Mesothelial cell of epicardium (in vitro differentiated cells): ENCODE results near the gene ARHGAP30. TPM values are rescaled to one million over a fixed set of nuclear protein-coding genes. Genes with fewer than 3 reads are reported as not detected.

Experiments
- DNase-seq, 2 experiments: peaks; one replicate each; pipeline ENCODE4 v3.0.0; 2021; ENCODE audit warnings: low spot score in 2 of 2; ENCODE audit not compliant: unreplicated experiment in 2 of 2
- H3K27ac Mint-ChIP-seq: 2 replicates; pipeline ENCODE4 v1.8.0; 2021; ENCODE audit warnings: mixed read lengths
- H3K27me3 Mint-ChIP-seq: 2 replicates; pipeline ENCODE4 v1.8.0; 2021; ENCODE audit warnings: low read depth, mixed read lengths
- H3K36me3 Mint-ChIP-seq: 2 replicates; pipeline ENCODE4 v1.8.0; 2021; ENCODE audit warnings: mixed read lengths
- H3K4me1 Mint-ChIP-seq: 2 replicates; pipeline ENCODE4 v1.8.0; 2021; ENCODE audit warnings: mixed read lengths
- H3K4me3 Mint-ChIP-seq: 2 replicates; pipeline ENCODE4 v1.8.0; 2021; ENCODE audit warnings: mild to moderate bottlenecking, moderate library complexity, mixed read lengths
- H3K9me3 Mint-ChIP-seq: 2 replicates; pipeline ENCODE4 v1.8.0; 2021; ENCODE audit warnings: mixed read lengths
- total RNA-seq: library from RNA; stranded (reverse); gene quantifications from 3 replicates; pipeline ENCODE4 v1.2.1, GENCODE V29; 2021
- TF ChIP-seq, protein P1 (sequence below): fragments of 200-600 bp; sonication (generic); IDR thresholded peaks from one replicate; pipeline ENCODE4 v1.5.0; 2021; ENCODE audit warnings: antibody characterized with exemption; ENCODE audit not compliant: unreplicated experiment

ARHGAP30 gene
- total RNA-seq, 1 donor from 2014 or later, result 1.6 TPM

DNA sequence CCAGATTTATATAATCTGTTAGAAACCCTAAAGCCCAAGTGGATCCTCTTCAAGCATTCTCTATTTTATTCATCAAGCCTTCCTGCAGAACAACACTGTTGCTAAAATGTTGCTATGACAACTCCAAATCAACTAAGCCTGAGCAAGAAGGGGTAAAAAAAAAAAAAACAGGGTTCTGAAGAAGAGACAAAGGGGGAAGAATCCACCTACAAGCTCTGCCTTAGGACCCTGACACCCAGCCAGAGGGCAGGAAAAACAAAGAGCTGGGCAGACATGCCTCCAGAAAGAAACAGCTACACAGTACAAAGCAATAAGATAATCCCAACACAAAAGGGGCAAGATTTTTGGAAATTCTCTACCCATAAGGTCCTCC lies 25.2 kb downstream of the ARHGAP30 start:
- Mint-ChIP-seq H3K4me1 (peaks cover 23% of the 10 kb centered on the region), H3K4me3 (peak overlapping the region; percentile 91), H3K27me3 (no peaks in the 10 kb centered on the region), H3K27ac (peak overlapping the region; percentile 100), H3K36me3 (peaks cover 47% of the 10 kb centered on the region), H3K9me3 (peaks cover 24% of the 10 kb centered on the region)
- TF ChIP-seq, protein P1, sequence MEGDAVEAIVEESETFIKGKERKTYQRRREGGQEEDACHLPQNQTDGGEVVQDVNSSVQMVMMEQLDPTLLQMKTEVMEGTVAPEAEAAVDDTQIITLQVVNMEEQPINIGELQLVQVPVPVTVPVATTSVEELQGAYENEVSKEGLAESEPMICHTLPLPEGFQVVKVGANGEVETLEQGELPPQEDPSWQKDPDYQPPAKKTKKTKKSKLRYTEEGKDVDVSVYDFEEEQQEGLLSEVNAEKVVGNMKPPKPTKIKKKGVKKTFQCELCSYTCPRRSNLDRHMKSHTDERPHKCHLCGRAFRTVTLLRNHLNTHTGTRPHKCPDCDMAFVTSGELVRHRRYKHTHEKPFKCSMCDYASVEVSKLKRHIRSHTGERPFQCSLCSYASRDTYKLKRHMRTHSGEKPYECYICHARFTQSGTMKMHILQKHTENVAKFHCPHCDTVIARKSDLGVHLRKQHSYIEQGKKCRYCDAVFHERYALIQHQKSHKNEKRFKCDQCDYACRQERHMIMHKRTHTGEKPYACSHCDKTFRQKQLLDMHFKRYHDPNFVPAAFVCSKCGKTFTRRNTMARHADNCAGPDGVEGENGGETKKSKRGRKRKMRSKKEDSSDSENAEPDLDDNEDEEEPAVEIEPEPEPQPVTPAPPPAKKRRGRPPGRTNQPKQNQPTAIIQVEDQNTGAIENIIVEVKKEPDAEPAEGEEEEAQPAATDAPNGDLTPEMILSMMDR, result no peak
- DNase-seq, result no peak

DNA sequence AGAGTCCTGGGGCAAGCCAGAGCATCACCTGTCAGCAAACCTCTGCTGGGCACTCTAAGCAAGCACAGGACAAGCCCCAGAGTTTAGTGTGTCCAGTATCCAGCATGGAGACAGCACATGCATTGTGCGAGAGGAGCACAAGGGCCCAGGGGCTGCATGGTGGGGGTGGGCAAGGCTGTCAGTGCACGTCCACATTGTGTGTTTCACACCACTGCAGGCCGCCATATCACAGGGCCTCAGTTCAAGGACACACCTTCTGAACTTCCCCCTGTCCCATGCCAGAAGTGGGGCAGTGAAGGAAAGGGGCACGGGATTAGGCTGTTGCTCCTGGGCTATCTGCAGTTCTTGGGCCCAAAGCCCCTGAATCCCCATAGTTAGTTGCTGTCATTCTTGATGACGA lies 30.1 kb downstream of the ARHGAP30 start:
- no peak overlapping the region for H3K27ac Mint-ChIP-seq
- peaks cover 22% of the 10 kb centered on the region for H3K4me1 Mint-ChIP-seq
- no peak for DNase-seq
- TF ChIP-seq, protein P1, result no peak
- H3K9me3 Mint-ChIP-seq, result no peaks in the 10 kb centered on the region
- no peaks in the 10 kb centered on the region for H3K27me3 Mint-ChIP-seq
- peak overlapping the region; percentile 59 for H3K4me3 Mint-ChIP-seq
- H3K36me3 Mint-ChIP-seq, result peaks cover 20% of the 10 kb centered on the region

DNA sequence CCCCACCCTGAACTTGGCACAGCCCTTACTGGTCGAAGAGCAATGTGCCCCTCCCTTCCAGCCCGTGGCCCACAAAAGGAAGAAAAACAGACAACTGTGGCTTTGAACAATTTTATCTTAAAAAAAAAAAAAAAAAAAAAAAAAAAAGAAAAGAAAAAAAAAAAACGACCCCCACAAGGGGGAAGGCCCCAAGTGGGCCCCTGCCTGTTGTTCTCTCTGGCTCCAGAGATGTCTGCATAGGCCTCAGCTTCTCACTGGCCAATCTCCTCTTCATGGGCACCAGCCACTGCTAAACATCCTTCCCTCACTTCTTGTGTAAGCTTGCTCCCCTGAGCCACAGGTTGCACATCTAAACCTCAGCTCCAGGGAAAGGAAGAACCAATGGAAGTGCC lies 30.5 kb downstream of the ARHGAP30 start:
- TF ChIP-seq, protein P1, result no peak
- H3K27ac Mint-ChIP-seq, result peak overlapping the region; percentile 94
- no peaks in the 10 kb centered on the region for H3K9me3 Mint-ChIP-seq
- H3K4me1 Mint-ChIP-seq, result peaks cover 19% of the 10 kb centered on the region
- H3K4me3 Mint-ChIP-seq, result peak overlapping the region; percentile 79
- no peak for DNase-seq
- peaks cover 20% of the 10 kb centered on the region for H3K36me3 Mint-ChIP-seq
- no peaks in the 10 kb centered on the region for H3K27me3 Mint-ChIP-seq

DNA sequence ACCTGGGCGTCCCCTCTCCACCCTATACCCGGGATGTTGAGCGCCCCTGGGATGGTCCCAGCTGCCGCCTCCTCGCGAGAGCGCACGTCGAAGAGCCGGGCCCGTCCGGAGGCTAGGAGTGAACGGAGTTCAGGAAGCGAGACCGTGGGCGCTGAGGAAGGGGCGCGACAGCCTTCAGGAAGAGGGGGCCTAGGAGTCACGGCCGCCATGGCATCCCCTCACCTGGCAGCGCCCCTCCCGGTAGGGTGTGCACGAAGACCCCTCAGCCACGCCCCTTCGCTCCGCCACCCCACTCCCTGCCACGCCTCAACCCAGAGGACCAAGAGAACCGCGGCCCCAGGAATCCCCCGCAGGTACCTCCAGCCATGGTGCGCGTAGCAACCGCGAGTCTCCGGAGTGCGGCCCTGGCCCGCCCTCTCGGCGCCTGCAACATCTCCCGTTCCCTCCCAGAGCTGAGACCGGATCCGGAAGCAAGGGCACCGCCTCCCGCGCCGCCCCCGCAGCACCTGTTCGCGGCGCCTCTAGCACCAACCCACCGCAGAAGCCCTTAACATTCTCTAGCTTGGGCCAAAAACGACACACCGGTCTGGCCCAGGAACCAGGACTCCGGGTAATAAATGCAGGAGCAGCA lies 31.1 kb downstream of the ARHGAP30 start, which contains the start of gene TSTD1:
TSTD1 (minus strand) TSS at position 442 of the 631 bp plus-strand sequence; CDS start at position 367, 75 bp downstream.
- peak in 1 of 2 experiments; percentile 82 for DNase-seq
- H3K27ac Mint-ChIP-seq, result peak within 1 kb of the TSS; percentile 94
- peak within 1 kb of the TSS; percentile 79 for H3K4me3 Mint-ChIP-seq

DNA sequence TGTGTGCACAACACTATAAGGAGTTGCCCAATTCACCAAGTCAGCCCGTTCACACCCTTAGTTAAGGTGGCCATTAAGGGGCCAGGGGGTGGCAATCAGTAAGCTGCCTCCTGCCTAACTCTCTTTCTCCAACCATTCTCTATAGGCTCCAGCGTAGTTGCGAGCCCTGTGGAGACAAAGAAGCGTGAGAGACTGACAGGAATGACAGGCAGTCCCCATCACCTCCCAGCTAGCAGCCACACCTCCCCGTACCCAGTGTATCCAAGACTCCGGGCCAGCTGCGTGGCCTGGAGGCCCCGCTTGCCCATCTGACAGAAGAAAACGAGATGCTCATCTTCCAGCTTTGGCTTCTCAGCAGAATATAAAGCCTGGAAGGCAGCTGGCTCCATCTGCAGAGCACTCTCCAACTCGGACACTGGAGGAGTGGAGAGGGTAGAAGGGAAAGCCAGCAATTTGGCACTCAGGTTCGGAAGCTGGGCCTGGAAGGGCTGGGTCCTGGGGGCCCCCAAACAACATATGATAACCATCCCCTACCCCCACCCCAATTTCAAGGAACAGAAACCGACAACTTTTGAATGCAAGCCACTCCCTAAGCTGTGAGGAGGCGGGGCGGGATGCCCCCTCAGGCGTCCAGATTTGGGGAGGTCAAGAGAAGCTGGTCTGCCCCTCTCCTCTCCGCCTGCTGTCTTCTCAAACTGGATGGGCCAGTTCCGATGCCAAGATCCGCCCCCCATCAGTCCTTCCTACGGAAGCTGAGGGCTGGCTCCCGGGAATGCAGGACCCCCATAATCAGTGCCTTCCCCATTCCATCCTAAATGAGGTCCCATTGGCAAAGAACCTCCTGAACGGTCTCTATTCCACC lies 31.8 kb downstream of the ARHGAP30 start:
- Mint-ChIP-seq H3K4me3 (peak overlapping the region; percentile 79), H3K36me3 (peaks cover 20% of the 10 kb centered on the region), H3K27me3 (no peaks in the 10 kb centered on the region), H3K9me3 (no peaks in the 10 kb centered on the region), H3K27ac (peak overlapping the region; percentile 94), H3K4me1 (peaks cover 18% of the 10 kb centered on the region)
- peak in 1 of 2 experiments; percentile 50 for DNase-seq
- TF ChIP-seq, protein P1, result no peak

More for the DNA sequence above, 31.1 kb downstream of the ARHGAP30 start, which contains the start of gene TSTD1:
- TF ChIP-seq, protein P1, result no peak
- Mint-ChIP-seq H3K9me3 (no peaks in the 10 kb centered on the region), H3K4me1 (peaks cover 17% of the 10 kb centered on the region), H3K27me3 (no peaks in the 10 kb centered on the region), H3K36me3 (peaks cover 20% of the 10 kb centered on the region)
